HG02610 (cell line): ENCODE measurements around the gene AHSP.
"Not testable (repeated sequence)": the region's sequence is repeated elsewhere in the genome, so short reads cannot be mapped to it uniquely, and the experiment has no call there.

Experiments used
- ATAC-seq: cut with Tn5 transposase; IDR thresholded peaks from one replicate; pipeline ENCODE4 v1.9.1; 2021; ENCODE audit warnings: mild to moderate bottlenecking, moderate library complexity; ENCODE audit not compliant: unreplicated experiment

AHSP gene

GRCh38 chr16:31499928-31500327 is 27.8 kb upstream of the AHSP start:
- no peak for ATAC-seq

- no peak for ATAC-seq
Measured at GRCh38 chr16:31501226-31501965, 26.3 kb upstream of the AHSP start.

GRCh38 chr16:31501966-31502348 is 25.7 kb upstream of the AHSP start:
- ATAC-seq: no peak

- ATAC-seq: no peak
Measured at GRCh38 chr16:31502981-31503380, 24.7 kb upstream of the AHSP start.

GRCh38 chr16:31503555-31503954 is 24.1 kb upstream of the AHSP start:
- not testable (repeated sequence) for ATAC-seq

GRCh38 chr16:31504159-31504558 is 23.5 kb upstream of the AHSP start:
- no peak for ATAC-seq

GRCh38 chr16:31505483-31505882 is 22.2 kb upstream of the AHSP start:
- peak; percentile 78 for ATAC-seq

- ATAC-seq: no peak
Measured at GRCh38 chr16:31507617-31507928, 20.1 kb upstream of the AHSP start.

GRCh38 chr16:31507929-31508705 is 19.6 kb upstream of the AHSP start, which contains the start of gene RUSF1:
Gene RUSF1 (minus strand): TSS chr16:31508391. CDS start chr16:31508373, 18 bp downstream.
- ATAC-seq: peak; percentile 79

- no peak for ATAC-seq
Measured at GRCh38 chr16:31508706-31509195, 18.9 kb upstream of the AHSP start.

- ATAC-seq: no peak
Measured at GRCh38 chr16:31513126-31513525, 14.6 kb upstream of the AHSP start.

- ATAC-seq: no peak
Measured at GRCh38 chr16:31513884-31514283, 13.8 kb upstream of the AHSP start.

GRCh38 chr16:31517800-31518402 is 9.8 kb upstream of the AHSP start:
- no peak for ATAC-seq

- ATAC-seq: no peak
Measured at GRCh38 chr16:31519759-31520431, 7.8 kb upstream of the AHSP start.

- no peak for ATAC-seq
Measured at GRCh38 chr16:31521368-31521767, 6.3 kb upstream of the AHSP start.

- ATAC-seq: no peak
Measured at GRCh38 chr16:31522071-31522470, 5.6 kb upstream of the AHSP start.

GRCh38 chr16:31523768-31524167 is 3.9 kb upstream of the AHSP start:
- ATAC-seq: not testable (repeated sequence)

- no peak for ATAC-seq
Measured at GRCh38 chr16:31525113-31525512, 2.6 kb upstream of the AHSP start.

- no peak for ATAC-seq
Measured at GRCh38 chr16:31528523-31529107, 915 bp downstream of the AHSP start.

- no peak for ATAC-seq
Measured at GRCh38 chr16:31529108-31529936, 1.6 kb downstream of the AHSP start.
